HepG2 (cell line): ENCODE data around the gene THSD8. TPM values are rescaled to one million over a fixed set of nuclear protein-coding genes. Genes with fewer than 3 reads are reported as not detected.
A peak's percentile ranks its signal among the peaks of the same experiment; 100 is the strongest.

Source experiments
- ATF1 ChIP-seq: IDR thresholded peaks from 2 replicates; pipeline ENCODE4 v1.6.1; 2016; ENCODE audit warnings: mild to moderate bottlenecking, control low read depth
- BHLHE40 ChIP-seq: IDR thresholded peaks from 2 replicates; pipeline ENCODE4 v1.6.1; 2011; ENCODE audit warnings: low read length, improper control_type of control experiment
- GABPB1 ChIP-seq: IDR thresholded peaks from 2 replicates; pipeline ENCODE4 v1.6.1; 2016; ENCODE audit warnings: mild to moderate bottlenecking, missing genetic modification reagents, moderate library complexity, missing compliant biosample characterization
- HES4 ChIP-seq: sonication (generic); formaldehyde crosslinking; IDR thresholded peaks from 2 replicates; pipeline ENCODE4 v1.9.0; 2021; ENCODE audit warnings: mild to moderate bottlenecking, missing genetic modification reagents, borderline replicate concordance
- HOXA9 ChIP-seq: sonication (generic); formaldehyde crosslinking; IDR thresholded peaks from 2 replicates; pipeline ENCODE4 v1.8.1; 2022; ENCODE audit warnings: missing genetic modification reagents, mild to moderate bottlenecking, moderate library complexity, borderline replicate concordance
- JDP2 ChIP-seq: sonication (generic); formaldehyde crosslinking; IDR thresholded peaks from 2 replicates; pipeline ENCODE4 v1.8.1; 2022; ENCODE audit warnings: missing genetic modification reagents, borderline replicate concordance
- JUN ChIP-seq: sonication (generic); formaldehyde crosslinking; IDR thresholded peaks from 2 replicates; pipeline ENCODE4 v1.4.0; 2020; ENCODE audit warnings: mild to moderate bottlenecking, missing genetic modification reagents
- KMT2A ChIP-seq: sonication (generic); formaldehyde crosslinking; IDR thresholded peaks from 2 replicates; pipeline ENCODE4 v1.4.0; 2020; ENCODE audit warnings: missing genetic modification reagents
- KMT2B ChIP-seq: IDR thresholded peaks from 2 replicates; pipeline ENCODE4 v1.6.1; 2016; ENCODE audit warnings: missing genetic modification reagents, missing compliant biosample characterization
- MLLT10 ChIP-seq: sonication (generic); formaldehyde crosslinking; IDR thresholded peaks from 2 replicates; pipeline ENCODE4 v1.4.0; 2020; ENCODE audit warnings: missing genetic modification reagents
- MXD4 ChIP-seq: IDR thresholded peaks from 2 replicates; pipeline ENCODE4 v1.6.1; 2016; ENCODE audit warnings: mild to moderate bottlenecking, missing biosample characterization, missing genetic modification reagents
- PHF8 ChIP-seq: sonication (generic); formaldehyde crosslinking; IDR thresholded peaks from 2 replicates; pipeline ENCODE4 v1.5.0; 2020; ENCODE audit warnings: missing genetic modification reagents
- TSC22D2 ChIP-seq: sonication (generic); formaldehyde crosslinking; IDR thresholded peaks from 2 replicates; pipeline ENCODE4 v1.5.1; 2020; ENCODE audit warnings: missing genetic modification reagents, mild to moderate bottlenecking, borderline replicate concordance
- ZNF225 ChIP-seq: sonication (generic); formaldehyde crosslinking; IDR thresholded peaks from 2 replicates; pipeline ENCODE4 v1.4.0; 2020; ENCODE audit warnings: mild to moderate bottlenecking, missing genetic modification reagents
- ZNF557 ChIP-seq: sonication (generic); formaldehyde crosslinking; IDR thresholded peaks from 2 replicates; pipeline ENCODE4 v1.4.0; 2020; ENCODE audit warnings: missing genetic modification reagents
- ZNF761 ChIP-seq: sonication (generic); formaldehyde crosslinking; conservative IDR thresholded peaks from 2 replicates; pipeline ENCODE4 v1.4.0; 2020; ENCODE audit warnings: mild to moderate bottlenecking, missing genetic modification reagents
- ZNF788 ChIP-seq: sonication (generic); formaldehyde crosslinking; IDR thresholded peaks from 2 replicates; pipeline ENCODE4 v1.5.0; 2020; ENCODE audit warnings: mild to moderate bottlenecking, missing genetic modification reagents, borderline replicate concordance
- polyA plus RNA-seq, 8 experiments: library from polyadenylated mRNA; depleted of rRNA in 3 of 8; stranded (reverse) in 7 of 8; unstranded in 1 of 8; fragments of >200 nt; fragmentation: Illumina TruSeq in 4 of 8; extraction: Trizol in 4 of 8; gene quantifications; 2 replicates each; pipeline versions ENCODE4 v1.2.1 to v1.2.3, GENCODE V29; 2011 to 2016; ENCODE audit warnings: low read depth in 4 of 8, missing spikeins in 1 of 8, mixed read lengths in 1 of 8; ENCODE audit not compliant: insufficient read depth in 1 of 8
- total RNA-seq, 5 experiments: library from RNA; depleted of rRNA; stranded (reverse); fragments of >200 nt; fragmentation: Illumina TruSeq; extraction: Trizol; gene quantifications; 2 replicates each; pipeline ENCODE4 v1.2.3, GENCODE V29; 2016; ENCODE audit warnings: low read depth in 1 of 5
- TF ChIP-seq, protein P1 (sequence below): sonication (generic); formaldehyde crosslinking; IDR thresholded peaks from 2 replicates; pipeline ENCODE4 v1.8.0; 2022; ENCODE audit warnings: missing genetic modification reagents, mild to moderate bottlenecking, inconsistent platforms, borderline replicate concordance
- TF ChIP-seq, protein P2 (sequence below): sonication (generic); formaldehyde crosslinking; IDR thresholded peaks from 2 replicates; pipeline ENCODE4 v1.8.1; 2023; ENCODE audit warnings: missing genetic modification reagents, mild to moderate bottlenecking, borderline replicate concordance
- TF ChIP-seq, protein P3 (sequence below): sonication (generic); formaldehyde crosslinking; IDR thresholded peaks from 2 replicates; pipeline ENCODE4 v1.4.0; 2020; ENCODE audit warnings: mild to moderate bottlenecking, missing genetic modification reagents
- TF ChIP-seq, protein P4 (sequence below), 2 experiments: sonication (generic) in 1 of 2; formaldehyde crosslinking in 1 of 2; IDR thresholded peaks; 2 replicates each; pipeline versions ENCODE4 v1.5.1 to v1.6.1; 2011 to 2020; ENCODE audit warnings: borderline replicate concordance in 1 of 2, low read depth in 1 of 2, low read length in 1 of 2, mild to moderate bottlenecking in 1 of 2, missing genetic modification reagents in 1 of 2, moderate library complexity in 1 of 2

Gene THSD8
- total and polyA plus RNA-seq, 2 of the 13 experiments (the other 11 are each of a cell fraction or from before 2014, with no cell fraction given): 4.8 to 14.9 TPM

DNA sequence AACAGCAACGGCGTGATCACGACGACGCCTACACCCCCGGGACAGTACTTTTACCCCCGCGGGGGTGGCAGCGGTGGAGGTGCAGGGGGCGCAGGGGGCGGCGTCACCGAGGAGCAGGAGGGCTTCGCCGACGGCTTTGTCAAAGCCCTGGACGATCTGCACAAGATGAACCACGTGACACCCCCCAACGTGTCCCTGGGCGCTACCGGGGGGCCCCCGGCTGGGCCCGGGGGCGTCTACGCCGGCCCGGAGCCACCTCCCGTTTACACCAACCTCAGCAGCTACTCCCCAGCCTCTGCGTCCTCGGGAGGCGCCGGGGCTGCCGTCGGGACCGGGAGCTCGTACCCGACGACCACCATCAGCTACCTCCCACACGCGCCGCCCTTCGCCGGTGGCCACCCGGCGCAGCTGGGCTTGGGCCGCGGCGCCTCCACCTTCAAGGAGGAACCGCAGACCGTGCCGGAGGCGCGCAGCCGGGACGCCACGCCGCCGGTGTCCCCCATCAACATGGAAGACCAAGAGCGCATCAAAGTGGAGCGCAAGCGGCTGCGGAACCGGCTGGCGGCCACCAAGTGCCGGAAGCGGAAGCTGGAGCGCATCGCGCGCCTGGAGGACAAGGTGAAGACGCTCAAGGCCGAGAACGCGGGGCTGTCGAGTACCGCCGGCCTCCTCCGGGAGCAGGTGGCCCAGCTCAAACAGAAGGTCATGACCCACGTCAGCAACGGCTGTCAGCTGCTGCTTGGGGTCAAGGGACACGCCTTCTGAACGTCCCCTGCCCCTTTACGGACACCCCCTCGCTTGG is 9.6 kb upstream of the THSD8 start (continued):
- TF ChIP-seq ZNF557 (no peak), JDP2 (no peak), HOXA9 (CRISPR knock-in tag) (no peak), KMT2A (CRISPR knock-in tag) (no peak), MLLT10 (no peak), PHF8 (peak; percentile 63), KMT2B (CRISPR knock-in tag) (no peak), MXD4 (peak; percentile 67), GABPB1 (peak; percentile 93), ATF1 (CRISPR knock-in tag) (no peak), ZNF225 (no peak), BHLHE40 (no peak), TSC22D2 (CRISPR knock-in tag) (no peak), JUN (0 out of 2 replicates have a peak, but pooled peaks have one; percentile 53), ZNF761 (CRISPR knock-in tag) (no peak), HES4 (CRISPR knock-in tag) (peak; percentile 59; the same call in 1 of the 2 replicates), ZNF788 (no peak)
- TF ChIP-seq, protein P1, sequence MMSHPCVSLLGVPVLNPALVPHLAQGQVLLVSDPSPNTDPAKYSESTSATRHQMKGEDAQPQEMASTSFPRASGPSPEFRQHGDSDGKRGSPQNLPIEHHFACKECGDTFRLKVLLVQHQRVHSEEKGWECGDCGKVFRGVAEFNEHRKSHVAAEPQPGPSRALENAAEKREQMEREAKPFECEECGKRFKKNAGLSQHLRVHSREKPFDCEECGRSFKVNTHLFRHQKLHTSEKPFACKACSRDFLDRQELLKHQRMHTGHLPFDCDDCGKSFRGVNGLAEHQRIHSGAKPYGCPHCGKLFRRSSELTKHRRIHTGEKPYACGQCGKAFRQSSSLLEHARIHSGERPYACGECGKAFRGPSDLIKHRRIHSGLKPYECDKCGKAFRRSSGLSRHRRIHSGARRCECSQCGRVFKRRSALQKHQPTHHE (CRISPR knock-in tag): no peak
- TF ChIP-seq, protein P2, sequence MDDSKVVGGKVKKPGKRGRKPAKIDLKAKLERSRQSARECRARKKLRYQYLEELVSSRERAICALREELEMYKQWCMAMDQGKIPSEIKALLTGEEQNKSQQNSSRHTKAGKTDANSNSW (CRISPR knock-in tag): no peak
- TF ChIP-seq, protein P3, sequence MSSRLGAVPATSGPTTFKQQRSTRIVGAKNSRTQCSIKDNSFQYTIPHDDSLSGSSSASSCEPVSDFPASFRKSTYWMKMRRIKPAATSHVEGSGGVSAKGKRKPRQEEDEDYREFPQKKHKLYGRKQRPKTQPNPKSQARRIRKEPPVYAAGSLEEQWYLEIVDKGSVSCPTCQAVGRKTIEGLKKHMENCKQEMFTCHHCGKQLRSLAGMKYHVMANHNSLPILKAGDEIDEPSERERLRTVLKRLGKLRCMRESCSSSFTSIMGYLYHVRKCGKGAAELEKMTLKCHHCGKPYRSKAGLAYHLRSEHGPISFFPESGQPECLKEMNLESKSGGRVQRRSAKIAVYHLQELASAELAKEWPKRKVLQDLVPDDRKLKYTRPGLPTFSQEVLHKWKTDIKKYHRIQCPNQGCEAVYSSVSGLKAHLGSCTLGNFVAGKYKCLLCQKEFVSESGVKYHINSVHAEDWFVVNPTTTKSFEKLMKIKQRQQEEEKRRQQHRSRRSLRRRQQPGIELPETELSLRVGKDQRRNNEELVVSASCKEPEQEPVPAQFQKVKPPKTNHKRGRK (CRISPR knock-in tag): no peak
- TF ChIP-seq, protein P4, sequence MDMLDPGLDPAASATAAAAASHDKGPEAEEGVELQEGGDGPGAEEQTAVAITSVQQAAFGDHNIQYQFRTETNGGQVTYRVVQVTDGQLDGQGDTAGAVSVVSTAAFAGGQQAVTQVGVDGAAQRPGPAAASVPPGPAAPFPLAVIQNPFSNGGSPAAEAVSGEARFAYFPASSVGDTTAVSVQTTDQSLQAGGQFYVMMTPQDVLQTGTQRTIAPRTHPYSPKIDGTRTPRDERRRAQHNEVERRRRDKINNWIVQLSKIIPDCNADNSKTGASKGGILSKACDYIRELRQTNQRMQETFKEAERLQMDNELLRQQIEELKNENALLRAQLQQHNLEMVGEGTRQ (IDR thresholded peaks at IDR 0.05; ENCODE audit: low read depth, low read length): 0 out of 2 replicates have a peak, but pooled peaks have one; percentile 38
- TF ChIP-seq, protein P4 (CRISPR knock-in tag; IDR thresholded peaks at IDR 0.05; ENCODE audit: borderline replicate concordance): peak; percentile 58
